Frontal cortex (tissue), 4 donors: Measurements from ENCODE around the gene MAPK8IP1. TPM values are rescaled to one million over a fixed set of nuclear protein-coding genes. Genes with fewer than 3 reads are reported as not detected.
"Not testable (repeated sequence)": the region's sequence is repeated elsewhere in the genome, so short reads cannot be mapped to it uniquely, and the experiment has no call there.

Source experiments
- DNase-seq, 2 donors: peaks; one replicate each; pipeline ENCODE4 v3.0.0; 2012; ENCODE audit warnings: low spot score in 2 of 2
- FAIRE-seq: peaks from 2 replicates; lab custom pipeline; 2012; peaks lifted over from hg19 to GRCh38; lab: Jason Lieb, UNC
- total RNA-seq: library from RNA; depleted of rRNA; stranded (reverse); fragments of >200 nt; gene quantifications from one replicate; pipeline ENCODE4 v1.2.3, GENCODE V29; 2014
- donor health status: control.
- donor health status: control.
- donor health status: control.

MAPK8IP1 gene
- total RNA-seq, 1 donor from 2014 or later: 88.9 TPM

DNA sequence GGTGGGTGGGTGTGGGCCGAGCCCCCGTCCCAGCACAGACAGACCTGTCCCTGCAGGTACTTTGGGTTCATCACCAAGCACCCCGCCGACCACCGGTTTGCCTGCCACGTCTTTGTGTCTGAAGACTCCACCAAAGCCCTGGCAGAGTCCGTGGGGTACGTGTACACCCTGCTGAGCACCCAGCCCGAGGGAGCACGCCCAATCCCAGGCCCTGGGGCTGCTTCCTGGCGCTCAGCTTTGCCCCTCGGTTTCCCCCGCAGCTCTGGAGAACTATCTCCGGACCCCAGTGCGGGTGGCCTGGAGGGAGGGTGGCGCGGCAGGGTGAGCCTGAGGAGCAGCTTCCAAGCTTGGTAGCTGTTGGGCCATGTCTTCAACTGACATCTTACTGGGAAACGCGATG is 19.6 kb downstream of the MAPK8IP1 start:
- no peak for DNase-seq
- no peak for FAIRE-seq

- not testable (repeated sequence) for FAIRE-seq, DNase-seq
Measured at GRCh38 chr11:45905576-45905975, 20.1 kb downstream of the MAPK8IP1 start.

DNA sequence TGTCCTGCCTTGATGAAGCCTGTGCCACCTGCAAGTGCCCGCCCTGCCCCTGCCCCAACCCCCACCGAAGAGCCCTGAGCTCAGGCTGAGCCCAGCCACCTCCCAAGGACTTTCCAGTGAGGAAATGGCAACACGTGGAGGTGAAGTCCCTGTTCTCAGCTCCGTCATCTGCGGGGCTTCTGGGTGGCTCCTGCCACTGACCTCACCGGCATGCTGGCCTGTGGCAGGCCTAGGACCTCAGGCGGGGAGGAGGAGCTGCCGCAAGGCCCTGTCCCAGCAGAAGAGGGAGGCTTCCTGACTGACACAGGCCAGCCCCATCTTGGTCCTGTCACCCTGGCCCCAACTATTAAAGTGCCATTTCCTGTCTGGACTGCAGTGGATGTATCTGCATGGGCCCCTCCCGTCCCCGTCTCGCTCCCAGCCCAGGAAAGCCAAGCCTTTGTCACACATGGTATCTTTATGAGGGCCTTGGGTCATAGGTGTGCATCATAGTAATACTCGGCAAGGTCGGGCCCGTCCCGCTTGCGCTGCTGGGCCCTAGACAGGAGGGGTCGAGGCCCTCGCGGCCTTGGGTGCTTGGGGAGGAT is 20.7 kb downstream of the MAPK8IP1 start:
- no peak for DNase-seq
- no peak for FAIRE-seq

DNA sequence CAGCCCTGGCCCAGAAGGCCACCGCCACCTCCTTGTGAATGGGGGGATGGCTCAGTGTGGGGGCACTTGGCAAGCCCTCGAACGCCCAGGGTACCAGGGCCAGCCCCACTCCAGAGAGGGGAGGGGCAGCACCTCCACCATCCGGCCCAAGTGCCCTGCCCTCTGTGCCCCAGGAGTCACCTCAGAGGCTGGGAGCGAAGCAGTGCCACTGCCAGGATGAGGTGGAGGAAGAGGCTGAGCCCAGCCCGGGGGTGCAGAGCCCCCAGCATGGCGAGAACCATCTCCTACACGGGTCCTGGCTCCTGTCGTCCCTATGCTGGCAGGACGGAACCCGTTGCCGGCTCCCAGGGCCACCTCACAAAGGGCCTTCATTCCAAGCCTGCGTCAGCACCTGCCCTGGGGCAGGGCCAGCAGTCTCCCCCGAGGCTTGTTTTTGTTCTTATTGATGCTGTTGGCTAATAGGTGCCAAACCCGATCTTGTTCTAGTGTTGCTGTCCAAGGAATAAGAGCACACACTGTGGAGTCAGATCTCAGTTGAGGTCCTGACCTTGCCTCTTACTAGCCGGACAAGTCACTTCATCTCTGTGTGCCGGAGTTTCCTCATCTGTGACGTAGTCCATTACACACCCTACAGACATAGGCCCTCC is 21.6 kb downstream of the MAPK8IP1 start, which contains the start of gene FREY1:
FREY1 (minus strand) TSS at position 307 of the 647 bp plus-strand sequence; CDS start at position 281, 26 bp downstream.
- FAIRE-seq (no peak), DNase-seq (no peak)

DNA sequence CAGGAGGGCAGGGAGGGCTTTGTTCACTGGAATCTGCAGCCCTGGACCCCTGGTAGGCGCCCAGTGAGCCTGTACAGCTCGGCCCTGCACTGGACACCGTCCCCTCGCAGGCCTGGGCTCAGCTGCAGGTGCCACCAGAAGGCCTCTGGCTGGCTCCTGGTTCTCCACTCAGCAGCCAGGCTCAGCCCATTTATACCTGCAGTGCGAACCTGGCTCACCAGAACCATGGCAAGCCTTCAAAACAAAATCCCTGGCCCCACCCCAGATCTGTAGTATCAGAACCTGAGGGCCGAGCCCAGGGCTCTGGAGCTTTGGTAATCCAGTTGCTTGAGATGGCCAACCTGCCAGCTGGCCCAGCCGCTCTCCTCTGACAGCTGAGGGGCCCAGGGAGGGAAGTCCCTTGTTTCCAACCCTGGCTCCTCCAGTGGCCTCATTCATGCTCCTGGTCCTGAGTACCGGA is 22.5 kb downstream of the MAPK8IP1 start:
- DNase-seq (no peak), FAIRE-seq (no peak)

- FAIRE-seq (no peak), DNase-seq (no peak)
Measured at GRCh38 chr11:45909594-45910475, 24.4 kb downstream of the MAPK8IP1 start.

DNA sequence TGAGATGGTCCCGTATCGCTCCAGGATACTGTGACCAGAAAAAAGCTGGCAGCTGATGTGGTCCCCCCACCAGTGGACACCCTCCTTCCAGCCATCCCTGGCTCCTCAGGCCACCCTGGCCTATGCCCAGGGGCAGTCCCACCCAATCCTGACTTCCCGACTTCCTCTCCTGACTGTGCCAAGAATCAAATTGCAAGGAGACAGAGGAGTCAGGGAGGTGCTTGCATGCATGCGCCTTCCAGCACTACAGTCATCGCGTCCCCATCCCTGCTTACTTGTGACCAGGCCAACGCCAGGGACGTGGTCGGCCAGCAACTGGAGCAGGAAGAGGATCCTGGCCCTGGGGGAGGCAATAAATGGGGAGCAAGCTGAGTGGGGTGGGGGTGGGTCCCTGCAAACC is 25.2 kb downstream of the MAPK8IP1 start:
- no peak for FAIRE-seq
- DNase-seq: no peak

DNA sequence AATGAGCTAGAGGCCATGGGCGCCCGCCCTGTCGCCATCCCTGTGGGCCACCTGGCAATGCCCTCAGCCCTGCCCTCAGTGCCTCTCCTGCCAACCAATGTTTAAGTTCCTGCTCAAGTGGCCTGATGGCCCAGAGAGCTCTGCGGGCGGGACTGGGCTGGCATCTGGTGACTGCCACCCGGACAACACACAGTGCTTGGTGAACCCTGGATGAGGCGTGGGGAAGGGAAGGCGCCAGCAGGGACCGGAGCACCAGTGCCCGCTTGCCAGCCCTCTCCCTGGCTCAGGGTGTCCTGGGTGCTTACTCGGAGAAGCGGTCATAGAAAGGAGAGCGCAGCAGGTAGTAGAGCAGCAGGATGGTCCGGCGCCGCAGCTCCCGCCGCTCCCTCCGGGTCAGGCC is 28.1 kb downstream of the MAPK8IP1 start:
- DNase-seq (no peak), FAIRE-seq (no peak)

DNA sequence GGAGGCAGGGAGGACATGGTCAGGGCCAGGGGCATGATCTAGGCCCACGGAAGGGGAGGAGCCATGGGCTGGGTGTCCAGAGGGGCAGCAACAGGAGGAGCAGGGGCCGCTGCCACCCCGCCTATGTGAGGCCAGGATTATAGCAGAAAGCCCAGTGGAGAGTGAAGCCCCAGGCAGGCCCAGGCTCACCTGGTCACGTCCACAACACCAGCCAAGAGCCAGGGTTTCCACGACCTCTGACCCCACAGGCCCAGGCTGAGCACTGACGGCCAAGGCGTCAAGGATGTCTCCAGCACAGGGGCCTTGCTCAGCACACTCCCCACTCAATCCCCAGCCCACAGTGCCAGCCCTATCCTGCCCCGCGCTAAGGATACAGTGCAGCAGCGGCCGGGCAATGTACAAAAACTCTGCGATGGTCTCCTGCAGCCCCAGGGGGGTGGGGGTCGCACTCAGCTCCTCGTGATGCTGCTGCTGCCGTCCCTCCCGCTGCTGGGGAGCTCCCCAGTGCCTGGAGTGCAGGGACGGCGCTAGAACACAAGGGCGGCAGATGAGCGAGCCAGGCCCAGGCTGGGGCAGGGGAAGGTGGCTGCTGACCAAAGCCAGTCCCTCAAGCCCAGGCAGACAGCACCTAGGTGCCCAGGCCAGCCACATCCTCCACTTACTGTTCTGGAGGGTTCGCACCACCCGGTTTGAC is 28.6 kb downstream of the MAPK8IP1 start:
- no peak for DNase-seq
- no peak for FAIRE-seq

DNA sequence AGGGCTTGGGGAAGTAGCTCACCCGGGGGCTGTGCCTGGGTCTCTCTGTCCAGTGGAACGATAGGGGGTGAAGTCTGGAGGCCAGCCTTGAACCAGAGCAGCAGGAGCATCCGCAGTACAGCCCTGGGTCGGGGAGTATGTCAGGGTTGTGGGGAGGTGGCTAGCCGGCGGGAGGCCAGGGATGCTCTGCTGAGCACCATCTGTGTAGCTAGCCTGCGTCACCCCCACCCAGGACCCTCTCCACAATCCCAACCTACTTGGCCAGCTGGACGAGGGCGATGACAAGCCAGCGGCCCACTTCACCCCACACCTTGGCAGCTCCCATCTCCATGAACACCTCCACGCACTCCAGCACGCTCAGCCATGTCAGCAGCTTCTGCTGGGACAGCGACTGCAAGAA is 30.0 kb downstream of the MAPK8IP1 start:
- no peak for FAIRE-seq

DNA sequence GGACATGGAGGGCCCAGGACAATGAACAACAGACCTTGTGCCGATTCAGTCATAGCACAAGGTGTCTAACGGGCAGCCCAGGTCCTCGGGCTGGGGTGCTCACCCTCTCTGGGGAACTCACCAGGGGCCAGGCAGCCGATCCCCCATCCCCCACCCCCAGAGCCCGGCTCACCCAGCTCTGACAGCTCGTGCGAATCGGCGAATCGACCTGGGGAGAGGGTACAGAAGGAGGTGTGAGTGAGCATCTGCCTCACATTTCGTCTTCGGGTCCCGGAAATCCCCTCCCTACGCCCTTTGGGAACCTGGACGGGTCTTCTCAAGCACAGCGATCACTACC is 31.8 kb downstream of the MAPK8IP1 start:
- DNase-seq (no peak), FAIRE-seq (no peak)

More for the DNA sequence above, 30.0 kb downstream of the MAPK8IP1 start:
- no peak for DNase-seq

GRCh38 chr11:45917623-45918330 is 32.3 kb downstream of the MAPK8IP1 start, which contains the start of gene PEX16:
PEX16 (minus strand) TSS chr11:45917877; CDS start chr11:45917811, 66 bp downstream.
- FAIRE-seq (no peak), DNase-seq (peak; percentile 92 to 96)

- DNase-seq (peak; percentile 84 to 88), FAIRE-seq (no peak)
Measured at GRCh38 chr11:45918331-45918941, 33.0 kb downstream of the MAPK8IP1 start.

- FAIRE-seq: no peak
Measured at GRCh38 chr11:45918962-45919675, 33.7 kb downstream of the MAPK8IP1 start.

GRCh38 chr11:45919806-45920530 is 34.5 kb downstream of the MAPK8IP1 start:
- FAIRE-seq (no peak), DNase-seq (no peak)

More at GRCh38 chr11:45918962-45919675, 33.7 kb downstream of the MAPK8IP1 start:
- DNase-seq: no peak

- FAIRE-seq (no peak), DNase-seq (no peak)
Measured at GRCh38 chr11:45920531-45921477, 35.4 kb downstream of the MAPK8IP1 start.
